ENCODE data around the gene DPYD. TPM values are rescaled to one million over a fixed set of nuclear protein-coding genes. Genes with fewer than 3 reads are reported as not detected.

DPYD gene
- total and polyA plus RNA-seq, 9 of the 15 experiments (the other 6 are each of a cell fraction or from before 2014, with no cell fraction given) = 0.03 to 0.25 (median 0.08) TPM; not detected in 2

- TF ChIP-seq AFF1 (IDR thresholded peaks at IDR 0.05; ENCODE audit: low read depth in 1 of 2, partially characterized antibody in 2 of 2) (no peak), SMARCC2 (IDR thresholded peaks at IDR 0.05; ENCODE audit: low read depth) (no peak), ZC3H8 (IDR thresholded peaks at IDR 0.05) (no peak), SMARCA5 (IDR thresholded peaks at IDR 0.05) (no peak), MTF1 (CRISPR knock-in tag; IDR thresholded peaks at IDR 0.05; ENCODE audit: borderline replicate concordance) (no peak), HDAC2 (IDR thresholded peaks at IDR 0.05) (no peak), FOXM1 (IDR thresholded peaks at IDR 0.05; ENCODE audit: low read depth) (no peak), FOXM1 (CRISPR knock-in tag; IDR thresholded peaks at IDR 0.05; ENCODE audit: low read depth) (no peak), SNAPC5 (CRISPR knock-in tag; IDR thresholded peaks at IDR 0.05) (no peak), ZNF282 (CRISPR knock-in tag; IDR thresholded peaks at IDR 0.05) (no peak)
Observed at GRCh38 chr1:97451046-97451826, 469.6 kb downstream of the DPYD start (continued).
